ENCODE data around the gene OR1J1. TPM values are rescaled to one million over a fixed set of nuclear protein-coding genes. Genes with fewer than 3 reads are reported as not detected.

The OR1J1 gene, protein sequence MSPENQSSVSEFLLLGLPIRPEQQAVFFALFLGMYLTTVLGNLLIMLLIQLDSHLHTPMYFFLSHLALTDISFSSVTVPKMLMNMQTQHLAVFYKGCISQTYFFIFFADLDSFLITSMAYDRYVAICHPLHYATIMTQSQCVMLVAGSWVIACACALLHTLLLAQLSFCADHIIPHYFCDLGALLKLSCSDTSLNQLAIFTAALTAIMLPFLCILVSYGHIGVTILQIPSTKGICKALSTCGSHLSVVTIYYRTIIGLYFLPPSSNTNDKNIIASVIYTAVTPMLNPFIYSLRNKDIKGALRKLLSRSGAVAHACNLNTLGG
- polyA plus RNA-seq (2012; ENCODE audit: insufficient read depth, insufficient read length): not detected

DNA sequence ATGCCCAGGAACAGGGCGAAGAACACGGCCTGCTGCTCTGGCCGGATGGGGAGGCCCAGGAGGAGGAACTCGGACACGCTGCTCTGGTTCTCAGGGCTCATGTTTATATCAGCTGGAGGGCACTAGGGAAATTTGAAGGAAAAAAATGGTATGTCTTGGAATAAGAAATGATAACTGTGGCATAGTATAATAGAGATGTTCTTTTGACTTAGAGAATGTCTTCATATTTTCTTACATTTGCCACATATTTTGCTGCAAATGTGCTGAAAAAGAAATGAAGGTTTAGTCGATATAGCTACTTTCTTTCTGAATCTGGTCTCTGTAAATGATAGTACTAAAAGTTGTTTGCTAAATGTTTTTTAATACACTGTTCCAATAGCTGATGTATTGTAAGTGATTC, at the start of gene OR1J1:
OR1J1 (minus strand) TSS at position 101 of the 400 bp plus-strand sequence; CDS start at position 101, 0 bp downstream.
- no peak within 1 kb of the TSS for H3K4me3 ChIP-seq (ENCODE audit: low read length)
- no peak for DNase-seq (ENCODE audit: low read depth, low spot score)

DNA sequence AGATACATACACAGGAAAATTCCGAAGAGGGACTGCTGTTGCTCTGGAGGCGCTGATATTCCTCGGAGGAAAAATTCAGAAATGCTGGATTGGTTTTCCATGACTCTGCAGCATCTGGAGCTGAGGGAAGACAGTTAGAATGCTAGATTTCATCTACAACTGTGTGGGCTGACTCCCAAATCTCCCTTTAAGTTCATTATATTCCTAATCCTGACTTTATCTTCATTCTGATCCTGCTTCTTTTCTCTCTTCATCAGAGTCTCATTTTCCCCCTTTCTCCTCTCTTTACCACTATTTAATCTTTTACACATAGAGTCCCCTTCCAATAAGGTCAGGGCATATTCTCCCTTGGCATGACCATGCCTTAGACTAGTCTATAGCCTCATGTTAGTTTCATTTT, 49.5 kb upstream of the OR1J1 start, which contains the start of gene OR1N1:
OR1N1 (minus strand) TSS at position 101 of the 400 bp plus-strand sequence; CDS start at position 101, 0 bp downstream.
- no peak for DNase-seq (ENCODE audit: low read depth, low spot score)

DNA sequence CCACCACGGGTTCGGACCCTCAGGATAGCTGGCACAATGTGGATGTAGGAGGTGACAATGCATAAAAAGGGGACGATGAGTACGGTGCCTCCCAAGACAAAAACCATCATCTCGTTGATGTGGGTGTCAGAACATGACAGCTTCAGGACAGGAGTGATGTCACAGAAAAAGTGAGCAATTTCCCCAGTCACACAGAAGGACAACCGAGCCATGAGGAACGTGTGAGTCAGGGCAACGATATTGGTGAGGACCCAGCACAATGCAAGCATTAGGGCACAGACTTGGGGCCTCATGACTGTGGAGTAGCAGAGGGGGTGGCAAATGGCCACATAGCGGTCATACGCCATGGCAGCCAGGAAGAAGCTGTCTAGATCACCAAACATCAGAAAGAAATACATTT, 48.9 kb upstream of the OR1J1 start:
- DNase-seq (ENCODE audit: low read depth, low spot score): no peak
- no peak overlapping the region for H3K4me3 ChIP-seq (ENCODE audit: low read length)

More for the DNA sequence above, 49.5 kb upstream of the OR1J1 start, which contains the start of gene OR1N1:
- H3K4me3 ChIP-seq (ENCODE audit: low read length): no peak within 1 kb of the TSS

DNA sequence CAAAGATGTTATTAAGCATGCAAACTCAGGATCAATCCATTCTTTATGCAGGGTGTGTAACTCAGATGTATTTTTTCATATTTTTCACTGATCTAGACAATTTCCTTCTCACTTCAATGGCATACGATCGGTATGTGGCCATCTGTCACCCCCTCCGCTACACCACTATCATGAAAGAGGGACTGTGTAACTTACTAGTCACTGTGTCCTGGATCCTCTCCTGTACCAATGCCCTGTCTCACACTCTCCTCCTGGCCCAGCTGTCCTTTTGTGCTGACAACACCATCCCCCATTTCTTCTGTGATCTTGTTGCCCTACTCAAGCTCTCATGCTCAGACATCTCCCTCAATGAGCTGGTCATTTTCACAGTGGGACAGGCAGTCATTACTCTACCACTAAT, 41.6 kb upstream of the OR1J1 start:
- DNase-seq (ENCODE audit: low read depth, low spot score): no peak
- H3K4me3 ChIP-seq (ENCODE audit: low read length): no peak overlapping the region

DNA sequence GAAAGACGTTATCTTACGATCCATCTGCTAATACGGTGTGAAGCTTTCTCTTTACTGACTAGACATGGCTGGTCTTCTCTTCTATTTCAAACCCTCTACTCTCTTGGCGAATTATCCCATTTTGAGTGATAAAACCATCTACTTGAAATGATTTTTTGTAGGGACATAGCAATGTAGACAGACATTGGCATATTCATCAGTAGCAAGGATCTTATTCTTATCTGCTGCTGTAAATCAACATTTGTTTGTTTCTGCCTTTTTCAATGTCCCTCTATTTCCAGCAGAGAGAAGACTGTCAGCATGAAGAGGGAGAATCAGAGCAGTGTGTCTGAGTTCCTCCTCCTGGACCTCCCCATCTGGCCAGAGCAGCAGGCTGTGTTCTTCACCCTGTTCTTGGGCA, 41.1 kb upstream of the OR1J1 start, which contains the start of gene OR1J4:
OR1J4 (plus strand) TSS at position 301 of the 400 bp plus-strand sequence; CDS start at position 301, 0 bp downstream.
- no peak within 1 kb of the TSS for H3K4me3 ChIP-seq (ENCODE audit: low read length)
- no peak for DNase-seq (ENCODE audit: low read depth, low spot score)

- no peak for DNase-seq (ENCODE audit: low read depth, low spot score)
- H3K4me3 ChIP-seq (ENCODE audit: low read length): no peak overlapping the region
Observed at GRCh38 chr9:122518226-122518625, 40.5 kb upstream of the OR1J1 start.

DNA sequence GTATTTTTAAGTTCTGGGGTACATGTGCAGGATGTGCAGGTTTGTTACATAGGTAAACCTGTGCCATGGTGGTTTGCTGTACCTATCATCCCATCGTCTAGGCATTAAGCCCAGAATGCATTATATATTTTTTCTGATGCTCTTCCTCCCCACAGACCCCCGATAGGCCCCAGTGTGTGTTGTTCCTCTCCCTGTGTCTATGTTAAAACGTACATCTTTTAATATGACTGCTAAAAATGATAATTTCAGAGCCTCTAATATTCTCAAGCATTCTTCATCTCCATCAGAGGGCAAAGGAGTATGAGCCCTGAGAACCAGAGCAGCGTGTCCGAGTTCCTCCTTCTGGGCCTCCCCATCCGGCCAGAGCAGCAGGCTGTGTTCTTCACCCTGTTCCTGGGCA, 32.8 kb upstream of the OR1J1 start, which contains the start of gene OR1J2:
OR1J2 (plus strand) TSS at position 301 of the 400 bp plus-strand sequence; CDS start at position 301, 0 bp downstream.
- no peak for DNase-seq (ENCODE audit: low read depth, low spot score)
- H3K4me3 ChIP-seq (ENCODE audit: low read length): no peak within 1 kb of the TSS

DNA sequence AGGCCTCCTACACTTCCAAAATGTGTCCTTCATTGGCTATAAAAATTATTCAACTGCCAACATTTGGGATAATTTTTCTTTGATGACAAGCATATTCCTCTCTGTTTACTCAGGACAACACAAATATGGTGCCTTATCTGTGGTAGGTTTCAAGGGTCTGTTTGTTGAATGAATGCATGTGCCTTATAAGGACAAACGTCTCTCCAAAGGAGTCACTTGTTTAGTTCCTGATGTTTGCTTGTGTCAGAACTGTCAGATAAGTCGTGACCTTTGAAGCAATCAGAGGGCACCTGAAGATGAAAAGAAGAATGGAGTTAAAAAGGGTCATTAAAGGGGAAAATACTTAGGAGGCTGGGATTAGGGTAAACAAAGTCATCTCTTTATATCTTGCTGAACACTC, 29.2 kb upstream of the OR1J1 start:
- no peak for DNase-seq (ENCODE audit: low read depth, low spot score)
- no peak overlapping the region for H3K4me3 ChIP-seq (ENCODE audit: low read length)

GRCh38 chr9:122498883-122499288, 21.2 kb upstream of the OR1J1 start:
- H3K4me3 ChIP-seq (ENCODE audit: low read length): no peak overlapping the region
- DNase-seq (ENCODE audit: low read depth, low spot score): peak; percentile 39

GRCh38 chr9:122479062-122479461, 1.3 kb upstream of the OR1J1 start:
- H3K4me3 ChIP-seq (ENCODE audit: low read length): no peak overlapping the region
- no peak for DNase-seq (ENCODE audit: low read depth, low spot score)

GRCh38 chr9:122477346-122477745, 380 bp downstream of the OR1J1 start:
- DNase-seq (ENCODE audit: low read depth, low spot score): no peak
- H3K4me3 ChIP-seq (ENCODE audit: low read length): no peak overlapping the region

DNA sequence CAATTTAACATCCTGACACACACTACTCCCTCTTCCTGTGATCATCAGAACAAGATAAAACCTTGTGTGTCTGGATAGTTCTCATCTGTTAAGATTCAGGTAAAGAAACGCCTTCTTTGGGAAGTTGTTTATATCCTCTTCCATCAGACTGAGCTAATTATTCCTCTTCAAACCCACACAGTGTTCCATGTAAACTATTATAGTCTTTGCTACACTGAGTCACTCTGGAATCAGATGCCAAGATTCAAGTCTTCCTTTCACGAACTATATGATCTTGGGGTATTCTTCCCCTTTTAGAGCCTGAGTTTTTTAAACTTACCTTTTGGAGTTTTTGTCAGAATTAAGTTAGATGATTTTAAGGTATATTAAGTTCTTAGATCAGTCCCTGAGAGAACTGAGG, 2.0 kb downstream of the OR1J1 start:
- H3K4me3 ChIP-seq (ENCODE audit: low read length): no peak overlapping the region
- DNase-seq (ENCODE audit: low read depth, low spot score): no peak

DNA sequence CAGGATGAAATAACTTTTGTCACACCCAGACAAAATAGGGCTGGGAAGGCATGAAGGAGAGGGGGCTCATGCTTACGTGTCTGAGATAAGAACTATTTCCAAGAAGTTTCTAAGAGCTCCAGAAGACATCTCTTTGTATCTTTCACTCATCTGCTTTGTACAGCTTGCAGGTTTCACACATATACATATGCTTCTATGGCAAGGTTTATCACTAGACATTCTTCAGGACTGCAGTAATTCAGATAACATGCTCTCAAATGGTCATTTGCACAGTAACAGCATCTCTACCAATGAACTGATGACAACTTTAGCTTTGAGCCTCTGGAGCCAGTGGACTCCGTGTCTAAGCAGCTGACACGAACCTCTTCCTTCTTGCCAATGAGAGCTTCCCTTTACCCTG, 3.2 kb downstream of the OR1J1 start:
- no peak for DNase-seq (ENCODE audit: low read depth, low spot score)
- no peak overlapping the region for H3K4me3 ChIP-seq (ENCODE audit: low read length)

GRCh38 chr9:122468735-122469134, 9.0 kb downstream of the OR1J1 start:
- H3K4me3 ChIP-seq (ENCODE audit: low read length): no peak overlapping the region
- no peak for DNase-seq (ENCODE audit: low read depth, low spot score)

GRCh38 chr9:122466456-122466855, 11.3 kb downstream of the OR1J1 start:
- H3K4me3 ChIP-seq (ENCODE audit: low read length): no peak overlapping the region
- no peak for DNase-seq (ENCODE audit: low read depth, low spot score)

GRCh38 chr9:122464633-122465567, 12.8 kb downstream of the OR1J1 start:
- H3K4me3 ChIP-seq (ENCODE audit: low read length): peak overlapping the region; percentile 36
- DNase-seq (ENCODE audit: low read depth, low spot score): peak; percentile 77

DNA sequence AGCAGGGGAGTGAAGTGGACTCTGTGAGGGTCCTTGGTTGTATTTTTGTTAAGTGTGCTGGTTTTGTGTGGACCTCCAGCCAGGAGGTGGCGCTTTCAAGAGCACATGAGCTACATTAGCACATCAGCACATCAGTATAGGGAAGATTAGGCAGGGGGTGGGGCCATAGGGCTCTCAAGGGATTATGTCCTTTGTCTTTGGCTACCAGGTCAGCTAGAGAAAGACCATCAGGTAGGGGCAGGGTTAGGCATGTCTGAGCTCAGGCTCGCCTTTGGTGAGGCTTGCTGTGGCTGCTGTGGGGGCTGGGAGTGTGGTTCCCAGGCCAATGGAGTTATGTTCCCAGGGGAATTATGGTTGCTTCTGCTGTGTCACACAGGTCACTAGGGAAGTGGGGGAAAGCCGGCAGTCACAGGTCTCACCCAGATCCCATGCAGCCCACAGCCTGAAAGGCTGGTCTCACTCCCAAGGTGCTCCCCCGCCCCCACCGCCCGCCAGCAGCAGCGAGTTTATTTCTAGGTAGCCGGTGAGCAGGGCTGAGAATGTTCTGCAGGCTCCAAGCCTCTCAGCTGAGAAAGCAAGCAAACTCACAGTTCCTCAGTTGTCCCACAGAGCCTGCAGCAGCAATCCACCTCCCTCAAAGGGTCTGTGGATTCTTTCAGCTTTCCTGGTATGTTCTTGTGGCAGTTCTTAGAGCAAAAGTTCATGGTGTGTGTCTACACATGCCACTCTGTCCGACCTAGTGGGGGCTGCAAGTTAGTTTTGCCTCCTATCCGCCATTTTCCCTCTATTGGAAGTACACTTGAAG, 13.7 kb downstream of the OR1J1 start:
- H3K4me3 ChIP-seq (ENCODE audit: low read length): peak overlapping the region; percentile 36
- peak; percentile 45 for DNase-seq (ENCODE audit: low read depth, low spot score)

DNA sequence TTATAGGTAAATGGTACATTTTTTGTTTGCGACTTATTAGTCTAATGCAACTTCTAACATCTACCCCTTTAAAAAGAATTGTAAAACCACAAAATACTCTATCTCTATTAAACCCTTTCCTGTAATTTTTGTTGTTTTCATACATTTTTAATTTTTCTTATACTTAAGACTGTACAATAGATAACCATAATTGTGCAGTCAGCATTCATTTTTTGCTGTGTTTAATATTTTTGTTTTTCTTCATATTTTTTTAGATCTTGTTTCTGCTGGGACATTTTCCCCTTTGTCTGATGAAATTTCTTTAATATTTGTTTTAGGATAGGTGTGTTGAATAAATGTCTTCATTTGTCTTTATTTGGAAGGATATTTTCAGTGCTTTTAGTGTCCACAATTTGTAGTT, 19.9 kb downstream of the OR1J1 start:
- no peak for DNase-seq (ENCODE audit: low read depth, low spot score)

GRCh38 chr9:122456123-122456522, 21.6 kb downstream of the OR1J1 start:
- no peak overlapping the region for H3K4me3 ChIP-seq (ENCODE audit: low read length)
- no peak for DNase-seq (ENCODE audit: low read depth, low spot score)

More for the DNA sequence above, 19.9 kb downstream of the OR1J1 start:
- no peak overlapping the region for H3K4me3 ChIP-seq (ENCODE audit: low read length)

Measured in Jurkat, Clone E6-1 (cell line).